Measurements from ENCODE around the gene TRMT6.

Gene TRMT6

DNA sequence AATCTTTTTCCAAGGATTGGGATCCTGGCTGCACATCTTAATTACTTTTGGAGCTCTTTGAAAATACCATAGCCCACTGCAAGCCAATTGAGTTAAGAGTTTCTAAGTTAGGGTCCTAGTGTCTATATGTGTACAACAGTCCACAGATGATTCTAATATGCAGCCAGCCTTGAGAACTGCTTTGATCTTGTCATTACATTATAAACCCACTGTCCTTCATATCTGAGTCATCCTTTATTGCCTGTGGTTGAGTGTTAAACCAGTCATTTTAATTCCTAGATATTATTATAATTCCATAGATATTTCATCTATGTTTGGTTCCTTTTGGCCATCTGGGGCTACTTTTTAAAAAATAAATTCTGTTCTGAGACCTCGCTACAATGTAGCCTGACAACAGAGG is 24.2 kb upstream of the TRMT6 start:
- peak; percentile 14 for DNase-seq (ENCODE audit: low read depth)
- TF ChIP-seq, protein P1, sequence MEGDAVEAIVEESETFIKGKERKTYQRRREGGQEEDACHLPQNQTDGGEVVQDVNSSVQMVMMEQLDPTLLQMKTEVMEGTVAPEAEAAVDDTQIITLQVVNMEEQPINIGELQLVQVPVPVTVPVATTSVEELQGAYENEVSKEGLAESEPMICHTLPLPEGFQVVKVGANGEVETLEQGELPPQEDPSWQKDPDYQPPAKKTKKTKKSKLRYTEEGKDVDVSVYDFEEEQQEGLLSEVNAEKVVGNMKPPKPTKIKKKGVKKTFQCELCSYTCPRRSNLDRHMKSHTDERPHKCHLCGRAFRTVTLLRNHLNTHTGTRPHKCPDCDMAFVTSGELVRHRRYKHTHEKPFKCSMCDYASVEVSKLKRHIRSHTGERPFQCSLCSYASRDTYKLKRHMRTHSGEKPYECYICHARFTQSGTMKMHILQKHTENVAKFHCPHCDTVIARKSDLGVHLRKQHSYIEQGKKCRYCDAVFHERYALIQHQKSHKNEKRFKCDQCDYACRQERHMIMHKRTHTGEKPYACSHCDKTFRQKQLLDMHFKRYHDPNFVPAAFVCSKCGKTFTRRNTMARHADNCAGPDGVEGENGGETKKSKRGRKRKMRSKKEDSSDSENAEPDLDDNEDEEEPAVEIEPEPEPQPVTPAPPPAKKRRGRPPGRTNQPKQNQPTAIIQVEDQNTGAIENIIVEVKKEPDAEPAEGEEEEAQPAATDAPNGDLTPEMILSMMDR (conservative IDR thresholded peaks at IDR 0.05; ENCODE audit: control insufficient read depth, insufficient read depth, low read depth, low read length): no peak
- no peak overlapping the region for H3K4me3 ChIP-seq (ENCODE audit: control insufficient read depth, low read depth, low read length)

DNA sequence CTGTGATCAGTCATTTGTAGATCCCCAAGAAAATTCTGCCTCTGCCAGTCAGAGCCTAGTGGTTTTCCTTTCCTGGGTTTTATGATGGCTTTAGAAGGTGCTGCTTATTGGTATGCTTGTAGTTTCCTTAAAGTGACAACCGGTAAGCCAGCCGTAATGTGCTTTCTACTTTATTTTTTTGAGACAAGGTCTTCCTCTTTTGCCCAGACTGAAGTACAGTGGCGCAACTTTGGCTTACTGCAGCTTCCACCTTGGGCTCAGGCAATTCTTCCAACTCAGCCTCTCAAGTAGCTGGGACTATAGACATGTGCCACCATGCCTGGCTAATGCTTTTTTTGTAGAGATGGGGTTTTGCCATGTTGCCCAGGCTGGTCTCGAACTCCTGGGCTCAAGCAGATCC is 23.6 kb upstream of the TRMT6 start:
- DNase-seq (ENCODE audit: low read depth): no peak
- TF ChIP-seq, protein P1 (conservative IDR thresholded peaks at IDR 0.05; ENCODE audit: control insufficient read depth, insufficient read depth, low read depth, low read length): no peak
- H3K4me3 ChIP-seq (ENCODE audit: control insufficient read depth, low read depth, low read length): no peak overlapping the region

GRCh38 chr20:5973172-5973571 is 22.8 kb upstream of the TRMT6 start:
- DNase-seq (ENCODE audit: low read depth): peak; percentile 71
- H3K4me3 ChIP-seq (ENCODE audit: control insufficient read depth, low read depth, low read length): no peak overlapping the region
- TF ChIP-seq, protein P1 (conservative IDR thresholded peaks at IDR 0.05; ENCODE audit: control insufficient read depth, insufficient read depth, low read depth, low read length): no peak

DNA sequence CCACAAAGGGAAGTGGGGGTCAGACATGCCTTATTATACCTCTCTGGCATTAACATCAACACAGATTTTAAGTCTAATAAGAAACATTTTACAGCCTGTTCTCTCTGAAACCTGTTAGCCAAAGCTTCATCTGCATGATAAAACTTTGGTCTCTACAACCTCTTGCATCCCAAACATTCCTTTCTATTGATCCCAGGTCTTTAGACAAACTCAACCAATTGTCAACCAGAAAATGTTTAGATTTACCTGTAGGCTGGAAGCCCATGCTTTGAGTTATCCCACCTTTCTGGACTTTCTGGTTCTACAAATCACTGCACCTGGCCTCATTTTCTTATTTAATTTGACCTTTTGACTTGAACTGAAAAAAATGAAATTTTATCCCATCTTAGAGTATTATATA is 20.9 kb upstream of the TRMT6 start:
- no peak for DNase-seq (ENCODE audit: low read depth)
- H3K4me3 ChIP-seq (ENCODE audit: control insufficient read depth, low read depth, low read length): no peak overlapping the region
- TF ChIP-seq, protein P1 (conservative IDR thresholded peaks at IDR 0.05; ENCODE audit: control insufficient read depth, insufficient read depth, low read depth, low read length): no peak

- TF ChIP-seq, protein P1 (conservative IDR thresholded peaks at IDR 0.05; ENCODE audit: control insufficient read depth, insufficient read depth, low read depth, low read length): no peak
- DNase-seq (ENCODE audit: low read depth): no peak
- no peak overlapping the region for H3K4me3 ChIP-seq (ENCODE audit: control insufficient read depth, low read depth, low read length)
Measured at GRCh38 chr20:5970381-5970780, 20.0 kb upstream of the TRMT6 start.

GRCh38 chr20:5969940-5970339 is 19.6 kb upstream of the TRMT6 start:
- TF ChIP-seq, protein P1 (conservative IDR thresholded peaks at IDR 0.05; ENCODE audit: control insufficient read depth, insufficient read depth, low read depth, low read length): no peak
- no peak for DNase-seq (ENCODE audit: low read depth)
- H3K4me3 ChIP-seq (ENCODE audit: control insufficient read depth, low read depth, low read length): no peak overlapping the region

- no peak for DNase-seq (ENCODE audit: low read depth)
- TF ChIP-seq, protein P1 (conservative IDR thresholded peaks at IDR 0.05; ENCODE audit: control insufficient read depth, insufficient read depth, low read depth, low read length): no peak
- H3K4me3 ChIP-seq (ENCODE audit: control insufficient read depth, low read depth, low read length): no peak overlapping the region
Measured at GRCh38 chr20:5969348-5969935, 19.1 kb upstream of the TRMT6 start.
